HG02588 (cell line): ENCODE data around the gene NR2F1.

Experiments
- ATAC-seq: cut with Tn5 transposase; IDR thresholded peaks from one replicate; pipeline ENCODE4 v1.9.1; 2021; ENCODE audit warnings: mild to moderate bottlenecking, moderate library complexity; ENCODE audit not compliant: unreplicated experiment

NR2F1 gene

GRCh38 chr5:93603793-93604643, 21.0 kb downstream of the NR2F1 start:
- no peak for ATAC-seq

GRCh38 chr5:93604644-93605515, 21.9 kb downstream of the NR2F1 start:
- ATAC-seq: no peak

- no peak for ATAC-seq
Measured at GRCh38 chr5:93606382-93606752, 23.3 kb downstream of the NR2F1 start.

- ATAC-seq: peak; percentile 80
Measured at GRCh38 chr5:93607367-93608258, 24.6 kb downstream of the NR2F1 start.

GRCh38 chr5:93608855-93609254, 25.8 kb downstream of the NR2F1 start:
- ATAC-seq: no peak

GRCh38 chr5:93609762-93610161, 26.7 kb downstream of the NR2F1 start:
- no peak for ATAC-seq

GRCh38 chr5:93610581-93611272, 27.7 kb downstream of the NR2F1 start:
- ATAC-seq: no peak

- ATAC-seq: no peak
Measured at GRCh38 chr5:93611273-93611975, 28.4 kb downstream of the NR2F1 start.

- no peak for ATAC-seq
Measured at GRCh38 chr5:93611976-93612854, 29.2 kb downstream of the NR2F1 start.

- no peak for ATAC-seq
Measured at GRCh38 chr5:93612855-93613243, 29.8 kb downstream of the NR2F1 start.

GRCh38 chr5:93616538-93617174, 33.6 kb downstream of the NR2F1 start:
- ATAC-seq: no peak

- peak; percentile 97 for ATAC-seq
Measured at GRCh38 chr5:93620487-93621326, 37.7 kb downstream of the NR2F1 start.

- ATAC-seq: peak; percentile 18
Measured at GRCh38 chr5:93621327-93621798, 38.3 kb downstream of the NR2F1 start.

- ATAC-seq: no peak
Measured at GRCh38 chr5:93622240-93622885, 39.3 kb downstream of the NR2F1 start.

- ATAC-seq: no peak
Measured at GRCh38 chr5:93623153-93623552, 40.1 kb downstream of the NR2F1 start.

- ATAC-seq: no peak
Measured at GRCh38 chr5:93626801-93627200, 43.8 kb downstream of the NR2F1 start.

- ATAC-seq: no peak
Measured at GRCh38 chr5:93632327-93632726, 49.3 kb downstream of the NR2F1 start.
